Keratinocyte (primary cell): Measurements from ENCODE around the gene NXPH4. TPM values are rescaled to one million over a fixed set of nuclear protein-coding genes. Genes with fewer than 3 reads are reported as not detected.

Experiments
- DNase-seq: peaks from one replicate; pipeline ENCODE4 v3.0.0-alpha.2; 2011; ENCODE audit warnings: low read depth, missing footprints, low spot score
- FAIRE-seq: peaks from 2 replicates; lab custom pipeline; 2011; peaks lifted over from hg19 to GRCh38; lab: Jason Lieb, UNC
- H2AFZ ChIP-seq: 2 replicates; pipeline ENCODE4 v1.6.0; 2012; ENCODE audit warnings: low read length, control low read depth, inconsistent platforms; ENCODE audit not compliant: control insufficient read depth
- H3K27ac ChIP-seq: 2 replicates; pipeline ENCODE4 v1.5.1; 2011; ENCODE audit warnings: low read length; ENCODE audit not compliant: control insufficient read depth, insufficient read depth
- H3K27me3 ChIP-seq: 3 replicates; pipeline ENCODE4 v1.6.0; 2011; ENCODE audit warnings: low read length; ENCODE audit not compliant: control insufficient read depth, insufficient read depth; ENCODE audit errors: extremely low read depth
- H3K36me3 ChIP-seq, 2 experiments: 2 replicates in 1 of 2; 3 replicates in 1 of 2; pipeline ENCODE4 v1.5.1; 2011; ENCODE audit warnings: low read length in 2 of 2, mild to moderate bottlenecking in 1 of 2; ENCODE audit not compliant: control insufficient read depth in 2 of 2, insufficient read depth in 2 of 2; ENCODE audit errors: extremely low read depth in 1 of 2
- H3K4me1 ChIP-seq: 3 replicates; pipeline ENCODE4 v1.5.1; 2011; ENCODE audit warnings: low read length; ENCODE audit not compliant: control insufficient read depth, insufficient read depth; ENCODE audit errors: extremely low read depth
- H3K4me2 ChIP-seq: 3 replicates; pipeline ENCODE4 v1.6.0; 2011; ENCODE audit warnings: low read depth, low read length; ENCODE audit not compliant: control insufficient read depth, insufficient read depth; ENCODE audit errors: extremely low read depth
- H3K4me3 ChIP-seq, 3 experiments: fragments of 200-600 bp in 1 of 3; sonication (generic) in 1 of 3; 2 replicates in 2 of 3; 3 replicates in 1 of 3; pipeline ENCODE4 v1.5.1; 2011 to 2016; ENCODE audit warnings: low read length in 3 of 3, mild to moderate bottlenecking in 3 of 3, control low read depth in 2 of 3, inconsistent platforms in 1 of 3, low read depth in 1 of 3, mixed read lengths in 1 of 3, mixed run types in 1 of 3, moderate library complexity in 1 of 3; ENCODE audit not compliant: control insufficient read depth in 2 of 3, insufficient read depth in 2 of 3; ENCODE audit errors: extremely low read depth in 1 of 3
- H3K79me2 ChIP-seq: 2 replicates; pipeline ENCODE4 v1.6.0; 2012; ENCODE audit warnings: low read length; ENCODE audit not compliant: control insufficient read depth, insufficient read depth
- H3K9ac ChIP-seq: 3 replicates; pipeline ENCODE4 v1.6.0; 2011; ENCODE audit warnings: low read length; ENCODE audit not compliant: control insufficient read depth, insufficient read depth; ENCODE audit errors: extremely low read depth
- H3K9me1 ChIP-seq: 3 replicates; pipeline ENCODE4 v1.6.0; 2011; ENCODE audit warnings: low read length; ENCODE audit not compliant: control insufficient read depth, insufficient read depth; ENCODE audit errors: extremely low read depth
- H3K9me3 ChIP-seq: 2 replicates; pipeline ENCODE4 v1.5.1; 2012; ENCODE audit warnings: low read depth, low read length; ENCODE audit not compliant: control insufficient read depth
- H4K20me1 ChIP-seq: 3 replicates; pipeline ENCODE4 v1.6.0; 2011; ENCODE audit warnings: low read length; ENCODE audit not compliant: control insufficient read depth, insufficient read depth; ENCODE audit errors: extremely low read depth
- CTCF ChIP-seq, 3 experiments: IDR thresholded peaks in 1 of 3; conservative IDR thresholded peaks in 1 of 3; optimal IDR thresholded peaks in 1 of 3; 2 replicates in 2 of 3; 3 replicates in 1 of 3; pipeline versions ENCODE3 to v1.5.1; 2011; ENCODE audit warnings: low read length in 3 of 3, mild to moderate bottlenecking in 3 of 3, moderate library complexity in 2 of 3, control low read depth in 1 of 3, inconsistent platforms in 1 of 3; ENCODE audit not compliant: insufficient read depth in 2 of 3; ENCODE audit errors: extremely low read depth in 1 of 3
- EZH2 ChIP-seq: IDR thresholded peaks from one replicate; pipeline ENCODE4 v1.6.1; 2012; ENCODE audit warnings: inconsistent platforms, mild to moderate bottlenecking, low read length, moderate library complexity
- dilution Hi-C: fragments of 300-500 bp; cut with MboI; formaldehyde crosslinking; loops from one replicate; pipeline ENCODE4 v1.7.0; 2020; ENCODE audit warnings: low sequenced_read_pairs; ENCODE audit not compliant: extremely low pct_ligation_motif_present
- polyA plus RNA-seq, 5 experiments: library from polyadenylated mRNA; depleted of rRNA in 3 of 5; stranded (reverse) in 3 of 5; stranded (forward) in 1 of 5; unstranded in 1 of 5; fragments of >200 nt; gene quantifications; 1 replicate in 1 of 5; 2 replicates in 3 of 5; 3 replicates in 1 of 5; pipeline versions ENCODE4 v1.2.1 to v1.2.3, GENCODE V29; 2011 to 2012; ENCODE audit warnings: missing spikeins in 2 of 5, low read depth in 1 of 5, low replicate concordance in 1 of 5

NXPH4 gene
- polyA plus RNA-seq, 1 donor (not counting 4 experiments of a cell fraction or from before 2014, with no cell fraction given): 0.97 TPM

- peaks cover 0 to 26% of the 10 kb centered on the region in 2 experiments for H3K36me3 ChIP-seq
- no peak overlapping the region for H3K27ac ChIP-seq
- H3K4me3 ChIP-seq: no peak overlapping the region
- no peaks in the 10 kb centered on the region for H3K9me3 ChIP-seq
- H3K27me3 ChIP-seq: no peaks in the 10 kb centered on the region
- H3K79me2 ChIP-seq: no peaks in the 10 kb centered on the region
- H3K4me1 ChIP-seq: no peaks in the 10 kb centered on the region
- no peak for TF ChIP-seq EZH2
- no peak for TF ChIP-seq CTCF (optimal IDR thresholded peaks at IDR 0.05 in 1 of 3, IDR thresholded peaks at IDR 0.05 in 1 of 3, conservative IDR thresholded peaks at IDR 0.05 in 1 of 3; ENCODE audit: extremely low read depth in 1 of 3, insufficient read depth in 2 of 3, low read length in 3 of 3)
- no peaks in the 10 kb centered on the region for H4K20me1 ChIP-seq
- H3K9me1 ChIP-seq: no peaks in the 10 kb centered on the region
- no peak overlapping the region for H2AFZ ChIP-seq
- no peak overlapping the region for H3K9ac ChIP-seq
- no peak overlapping the region for H3K4me2 ChIP-seq
- dilution Hi-C loops: no loop called here
- DNase-seq (no peak), FAIRE-seq (no peak)
These were observed 12.1 kb upstream of the NXPH4 start for GRCh38 chr12:57204454-57204853.

- Histone ChIP-seq H3K79me2 (no peaks in the 10 kb centered on the region), H4K20me1 (no peaks in the 10 kb centered on the region), H3K4me2 (no peak overlapping the region), H3K9me1 (no peaks in the 10 kb centered on the region), H2AFZ (no peak overlapping the region), H3K9ac (no peak overlapping the region), H3K27ac (no peak overlapping the region), H3K27me3 (no peaks in the 10 kb centered on the region), H3K36me3 (peaks cover 0 to 24% of the 10 kb centered on the region in 2 experiments), H3K4me3 (no peak overlapping the region), H3K4me1 (no peaks in the 10 kb centered on the region), H3K9me3 (no peaks in the 10 kb centered on the region)
- FAIRE-seq (no peak), DNase-seq (no peak)
- no peak for TF ChIP-seq CTCF (optimal IDR thresholded peaks at IDR 0.05 in 1 of 3, IDR thresholded peaks at IDR 0.05 in 1 of 3, conservative IDR thresholded peaks at IDR 0.05 in 1 of 3; ENCODE audit: extremely low read depth in 1 of 3, insufficient read depth in 2 of 3, low read length in 3 of 3)
- no peak for TF ChIP-seq EZH2
- dilution Hi-C loops: no loop called here
These were observed 11.4 kb upstream of the NXPH4 start for GRCh38 chr12:57205186-57205585.
